ENCODE results near the gene PERCC1. TPM values are rescaled to one million over a fixed set of nuclear protein-coding genes. Genes with fewer than 3 reads are reported as not detected.
A peak's percentile ranks its signal among the peaks of the same experiment; 100 is the strongest.

PERCC1 gene
- total RNA-seq, 4 donors from 2014 or later = not detected

GRCh38 chr16:1420111-1420539 is 10.8 kb upstream of the PERCC1 start:
- no peaks in the 10 kb centered on the region for H3K27me3 ChIP-seq
- 13% methylated on average over 3 of the region's 22 CpGs; no CpG with 5 or more reads in 1 of the 2 donors for WGBS, 2 donors
- peak overlapping the region; percentile 90 to 98 (median 94) for H3K27ac ChIP-seq
- peaks cover 0 to 16% (median 0%) of the 10 kb centered on the region in 3 donors for H3K36me3 ChIP-seq
- intact Hi-C loops (cut with DNase I) = no loop called here
- TF ChIP-seq, protein P1, sequence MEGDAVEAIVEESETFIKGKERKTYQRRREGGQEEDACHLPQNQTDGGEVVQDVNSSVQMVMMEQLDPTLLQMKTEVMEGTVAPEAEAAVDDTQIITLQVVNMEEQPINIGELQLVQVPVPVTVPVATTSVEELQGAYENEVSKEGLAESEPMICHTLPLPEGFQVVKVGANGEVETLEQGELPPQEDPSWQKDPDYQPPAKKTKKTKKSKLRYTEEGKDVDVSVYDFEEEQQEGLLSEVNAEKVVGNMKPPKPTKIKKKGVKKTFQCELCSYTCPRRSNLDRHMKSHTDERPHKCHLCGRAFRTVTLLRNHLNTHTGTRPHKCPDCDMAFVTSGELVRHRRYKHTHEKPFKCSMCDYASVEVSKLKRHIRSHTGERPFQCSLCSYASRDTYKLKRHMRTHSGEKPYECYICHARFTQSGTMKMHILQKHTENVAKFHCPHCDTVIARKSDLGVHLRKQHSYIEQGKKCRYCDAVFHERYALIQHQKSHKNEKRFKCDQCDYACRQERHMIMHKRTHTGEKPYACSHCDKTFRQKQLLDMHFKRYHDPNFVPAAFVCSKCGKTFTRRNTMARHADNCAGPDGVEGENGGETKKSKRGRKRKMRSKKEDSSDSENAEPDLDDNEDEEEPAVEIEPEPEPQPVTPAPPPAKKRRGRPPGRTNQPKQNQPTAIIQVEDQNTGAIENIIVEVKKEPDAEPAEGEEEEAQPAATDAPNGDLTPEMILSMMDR (IDR thresholded peaks at IDR 0.05) = no peak
- TF ChIP-seq POLR2A (IDR thresholded peaks at IDR 0.05) = no peak
- H3K4me3 ChIP-seq = peak overlapping the region; percentile 80 to 88 (median 84)
- no peaks in the 10 kb centered on the region for H3K9me3 ChIP-seq
- H3K4me1 ChIP-seq = peaks cover 19 to 59% (median 23%) of the 10 kb centered on the region in 3 donors
- no peak for DNase-seq

GRCh38 chr16:1422076-1422475 is 8.8 kb upstream of the PERCC1 start:
- Histone ChIP-seq H3K4me3 (no peak overlapping the region), H3K9me3 (no peaks in the 10 kb centered on the region), H3K4me1 (peaks cover 19 to 41% (median 19%) of the 10 kb centered on the region in 3 donors), H3K27ac (peak overlapping the region; percentile 90 to 98 (median 94)), H3K27me3 (no peaks in the 10 kb centered on the region), H3K36me3 (peaks cover 0 to 16% (median 0%) of the 10 kb centered on the region in 3 donors)
- TF ChIP-seq, protein P1 (IDR thresholded peaks at IDR 0.05) = no peak
- TF ChIP-seq POLR2A (IDR thresholded peaks at IDR 0.05) = no peak
- no peak for DNase-seq
- WGBS, 2 donors = 67 to 88% methylated on average over 9 to 10 of the region's 10 CpGs
- intact Hi-C loops (cut with DNase I) = no loop called here

- Histone ChIP-seq H3K4me1 (peaks cover 19 to 35% (median 19%) of the 10 kb centered on the region in 3 donors), H3K27me3 (peaks cover 0 to 10% (median 0%) of the 10 kb centered on the region in 4 donors), H3K36me3 (no peaks in the 10 kb centered on the region), H3K4me3 (no peak overlapping the region), H3K9me3 (no peaks in the 10 kb centered on the region), H3K27ac (no peak overlapping the region)
- intact Hi-C loops (cut with DNase I) = no loop called here
- WGBS, 2 donors = 85 to 89% methylated on average over 9 to 10 of the region's 12 CpGs
- TF ChIP-seq POLR2A (IDR thresholded peaks at IDR 0.05) = no peak
- TF ChIP-seq, protein P1 (IDR thresholded peaks at IDR 0.05) = no peak
- DNase-seq = no peak
These were observed 6.8 kb upstream of the PERCC1 start for GRCh38 chr16:1424028-1424427.

- Histone ChIP-seq H3K27me3 (peaks cover 0 to 26% (median 0%) of the 10 kb centered on the region in 4 donors), H3K27ac (no peak overlapping the region), H3K4me3 (no peak overlapping the region), H3K36me3 (no peaks in the 10 kb centered on the region), H3K9me3 (no peaks in the 10 kb centered on the region), H3K4me1 (peaks cover 5 to 22% (median 8%) of the 10 kb centered on the region in 3 donors)
- no peak for TF ChIP-seq POLR2A (IDR thresholded peaks at IDR 0.05)
- TF ChIP-seq, protein P1 (IDR thresholded peaks at IDR 0.05) = no peak
- WGBS, 2 donors = 66 to 70% methylated on average over 2 to 5 of the region's 16 CpGs
- intact Hi-C loops (cut with DNase I) = no loop called here
- no peak for DNase-seq
These were observed 5.1 kb upstream of the PERCC1 start for GRCh38 chr16:1425616-1426370.

DNA sequence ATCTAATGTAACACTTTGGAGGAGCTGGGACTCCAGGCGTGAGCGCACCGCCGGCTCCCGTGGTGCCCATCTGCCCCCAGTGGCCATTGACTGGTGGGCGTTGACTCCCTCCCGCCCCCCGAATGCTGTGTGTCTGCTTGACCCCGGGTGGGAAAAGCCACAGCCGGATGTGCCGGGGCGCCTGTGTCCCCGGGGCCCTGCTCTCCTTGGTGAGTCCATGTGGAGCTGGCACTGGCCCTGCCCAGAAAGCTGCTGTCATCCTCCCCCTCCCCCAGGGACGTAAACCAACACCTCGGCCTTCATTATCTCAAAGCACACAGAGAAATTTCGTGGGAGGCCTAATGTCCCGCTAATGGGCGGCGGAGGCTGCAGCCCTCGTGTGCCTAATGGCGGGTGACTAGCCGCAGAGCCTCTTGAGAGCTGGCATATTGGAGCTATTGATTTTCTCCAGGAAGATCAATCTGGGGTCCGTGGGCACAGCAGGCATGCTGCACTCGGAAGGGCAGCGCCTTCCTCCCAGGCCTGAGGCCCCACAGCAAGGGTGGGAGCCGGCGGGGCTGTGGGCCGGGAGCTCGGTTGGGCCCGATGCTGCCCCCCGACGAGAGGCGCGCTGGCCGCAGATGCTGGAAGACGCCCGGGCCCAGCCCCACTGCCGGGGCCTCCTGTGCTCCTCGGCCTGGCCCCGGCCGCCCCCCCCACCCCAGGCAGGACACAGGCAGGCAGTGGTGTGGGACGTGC is 4.0 kb upstream of the PERCC1 start:
- Histone ChIP-seq H3K4me3 (no peak overlapping the region), H3K4me1 (peaks cover 2 to 14% (median 5%) of the 10 kb centered on the region in 3 donors)
- TF ChIP-seq, protein P1 (IDR thresholded peaks at IDR 0.05) = no peak
- no peak for TF ChIP-seq POLR2A (IDR thresholded peaks at IDR 0.05)

More for the DNA sequence above, 4.0 kb upstream of the PERCC1 start:
- no peak for DNase-seq
- no peak overlapping the region for H3K27ac ChIP-seq
- H3K27me3 ChIP-seq = peaks cover 0 to 36% (median 0%) of the 10 kb centered on the region in 4 donors
- WGBS, 2 donors = 67 to 85% methylated on average over 5 to 17 of the region's 42 CpGs
- intact Hi-C loops (cut with DNase I) = no loop called here
- no peaks in the 10 kb centered on the region for H3K9me3 ChIP-seq
- no peaks in the 10 kb centered on the region for H3K36me3 ChIP-seq
